ENCODE results near the gene IDH3B. TPM values are rescaled to one million over a fixed set of nuclear protein-coding genes. Genes with fewer than 3 reads are reported as not detected.

IDH3B gene
- total and polyA plus RNA-seq, 2 of the 13 experiments (the other 11 are each of a cell fraction or from before 2014, with no cell fraction given), result 215 to 254 TPM

GRCh38 chr20:2655331-2656116 is 8.5 kb downstream of the IDH3B start (continued):
- TF ChIP-seq SKIL (CRISPR knock-in tag; IDR thresholded peaks at IDR 0.05; ENCODE audit: borderline replicate concordance) (0 out of 2 replicates have a peak, but pooled peaks have one; percentile 35), ZNF773 (CRISPR knock-in tag; IDR thresholded peaks at IDR 0.05; ENCODE audit: borderline replicate concordance) (no peak)
- TF ChIP-seq, protein P1, sequence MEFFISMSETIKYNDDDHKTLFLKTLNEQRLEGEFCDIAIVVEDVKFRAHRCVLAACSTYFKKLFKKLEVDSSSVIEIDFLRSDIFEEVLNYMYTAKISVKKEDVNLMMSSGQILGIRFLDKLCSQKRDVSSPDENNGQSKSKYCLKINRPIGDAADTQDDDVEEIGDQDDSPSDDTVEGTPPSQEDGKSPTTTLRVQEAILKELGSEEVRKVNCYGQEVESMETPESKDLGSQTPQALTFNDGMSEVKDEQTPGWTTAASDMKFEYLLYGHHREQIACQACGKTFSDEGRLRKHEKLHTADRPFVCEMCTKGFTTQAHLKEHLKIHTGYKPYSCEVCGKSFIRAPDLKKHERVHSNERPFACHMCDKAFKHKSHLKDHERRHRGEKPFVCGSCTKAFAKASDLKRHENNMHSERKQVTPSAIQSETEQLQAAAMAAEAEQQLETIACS (CRISPR knock-in tag; IDR thresholded peaks at IDR 0.05), result 0 out of 2 replicates have a peak, but pooled peaks have one; percentile 15

- peak overlapping the region in 2 of 3 experiments; percentile 83 to 97; a peak in 2 of 6 replicates for H3K4me3 ChIP-seq (replicated peaks in 1 of 3; ENCODE audit: insufficient read depth in 1 of 3, low read depth in 2 of 3, low read length in 3 of 3)
- peaks cover 43% of the 10 kb centered on the region for H3K4me1 ChIP-seq (ENCODE audit: insufficient read depth, low read length)
- H3K9me3 ChIP-seq (ENCODE audit: low read length), result no peaks in the 10 kb centered on the region
- WGBS (ENCODE audit: low lambda C conversion rate), result 89% methylated on average over 3 of the region's 3 CpGs
- intact Hi-C loops (cut with micrococcal nuclease; ENCODE audit: unreplicated experiment), result loop anchor here (5.0 kb wide), 2 partner anchors 143 to 188 kb away; no protein-coding TSS in a partner anchor
- peak overlapping the region; percentile 5 for H3K27ac ChIP-seq (ENCODE audit: extremely low read length, insufficient read depth, low read length)
- H3K4me2 ChIP-seq (ENCODE audit: low read depth, low read length), result peak overlapping the region; percentile 100
- ChIA-PET CTCF (ENCODE audit: low intra/inter-chr PET ratio, low total read pairs) (no interaction called here), POLR2A (interaction anchor here (2.8 to 7.0 kb wide), 2 partner anchors 9 to 12 kb away, joined by 7 to 151 read pairs; partner anchors contain the start of gene IDH3B)
- no peak for DNase-seq (ENCODE audit: low spot score)
- ATAC-seq, result no peak
- FAIRE-seq, result no peak
- H2AFZ ChIP-seq (ENCODE audit: low read length), result no peak overlapping the region
- H3K36me3 ChIP-seq (replicated peaks in 1 of 2; ENCODE audit: control insufficient read depth in 1 of 2, insufficient read depth in 2 of 2, low read length in 2 of 2), result peaks cover 42 to 62% of the 10 kb centered on the region in 2 experiments
- H3K27me3 ChIP-seq (ENCODE audit: control insufficient read depth in 1 of 2, insufficient read depth in 2 of 2, low read length in 2 of 2), result no peaks in the 10 kb centered on the region; a peak in 1 of 5 replicates
- peaks cover 58% of the 10 kb centered on the region for H4K20me1 ChIP-seq (ENCODE audit: insufficient read depth, low read length)
- H3K79me2 ChIP-seq (ENCODE audit: insufficient read depth, low read length), result peaks cover 46% of the 10 kb centered on the region
- in situ Hi-C loops (cut with HindIII; ENCODE audit: extremely low pct_ligation_motif_present, low pct_unique_long_range_greater_than_20kb), result no loop called here
- no TSS peak for BruUV-seq (replicated peaks)
- H3K9ac ChIP-seq (ENCODE audit: insufficient read depth, low read depth, low read length), result 0 out of 2 replicates have a peak overlapping the region, but pooled peaks have one; percentile 88
- 0 out of 2 replicates have a peak, but pooled peaks have one; percentile 10 for TF ChIP-seq POLR2G (IDR thresholded peaks at IDR 0.05; ENCODE audit: low read depth, low read length)
- TF ChIP-seq POGK (CRISPR knock-in tag; conservative IDR thresholded peaks at IDR 0.05), result 0 out of 2 replicates have a peak, but pooled peaks have one; percentile 37
- no peak for TF ChIP-seq ZNF749 (CRISPR knock-in tag; IDR thresholded peaks at IDR 0.05; ENCODE audit: borderline replicate concordance)
- 0 out of 2 replicates have a peak, but pooled peaks have one; percentile 16 for TF ChIP-seq ZFX (CRISPR knock-in tag; IDR thresholded peaks at IDR 0.05; ENCODE audit: low read depth)
- no peak for TF ChIP-seq ZNF747 (CRISPR knock-in tag; IDR thresholded peaks at IDR 0.05; ENCODE audit: borderline replicate concordance)
Measured at GRCh38 chr20:2654831-2655230, 9.2 kb downstream of the IDH3B start.

Measured in HepG2 (cell line).